ENCODE measurements around the gene RIN3. TPM values are rescaled to one million over a fixed set of nuclear protein-coding genes. Genes with fewer than 3 reads are reported as not detected.

RIN3 gene
- total and polyA plus RNA-seq, 2 of the 4 experiments (the other 2 are of a cell fraction) = 2.5 to 11.1 TPM

GRCh38 chr14:92638266-92638665 lies 124.7 kb downstream of the RIN3 start:
- TF ChIP-seq MAZ (IDR thresholded peaks at IDR 0.05; ENCODE audit: borderline replicate concordance, low read depth, low read length) = no peak
- TF ChIP-seq CHD1 (IDR thresholded peaks at IDR 0.05; ENCODE audit: low read depth, low read length) = no peak
- TF ChIP-seq MAFK (IDR thresholded peaks at IDR 0.05; ENCODE audit: low read depth, low read length) = no peak
- no peak for TF ChIP-seq FOS (IDR thresholded peaks at IDR 0.05; ENCODE audit: low read depth, low read length)
- TF ChIP-seq RAD21 (IDR thresholded peaks at IDR 0.05; ENCODE audit: low read length) = no peak
- no peak for TF ChIP-seq MXI1 (IDR thresholded peaks at IDR 0.05; ENCODE audit: borderline replicate concordance, low read depth, low read length)
- TF ChIP-seq BHLHE40 (IDR thresholded peaks at IDR 0.05; ENCODE audit: low read depth, low read length) = no peak
- no peak for TF ChIP-seq POLR2A (IDR thresholded peaks at IDR 0.05; ENCODE audit: low read depth, low read length)
- no peak for TF ChIP-seq RCOR1 (IDR thresholded peaks at IDR 0.05; ENCODE audit: insufficient replicate concordance, low read length)
- no peak for TF ChIP-seq USF2 (IDR thresholded peaks at IDR 0.05; ENCODE audit: low read depth, low read length)
- TF ChIP-seq SMC3 (IDR thresholded peaks at IDR 0.05; ENCODE audit: low read depth, low read length) = no peak
- TF ChIP-seq RFX5 (IDR thresholded peaks at IDR 0.05; ENCODE audit: low read depth, low read length) = no peak
- TF ChIP-seq, protein P1, sequence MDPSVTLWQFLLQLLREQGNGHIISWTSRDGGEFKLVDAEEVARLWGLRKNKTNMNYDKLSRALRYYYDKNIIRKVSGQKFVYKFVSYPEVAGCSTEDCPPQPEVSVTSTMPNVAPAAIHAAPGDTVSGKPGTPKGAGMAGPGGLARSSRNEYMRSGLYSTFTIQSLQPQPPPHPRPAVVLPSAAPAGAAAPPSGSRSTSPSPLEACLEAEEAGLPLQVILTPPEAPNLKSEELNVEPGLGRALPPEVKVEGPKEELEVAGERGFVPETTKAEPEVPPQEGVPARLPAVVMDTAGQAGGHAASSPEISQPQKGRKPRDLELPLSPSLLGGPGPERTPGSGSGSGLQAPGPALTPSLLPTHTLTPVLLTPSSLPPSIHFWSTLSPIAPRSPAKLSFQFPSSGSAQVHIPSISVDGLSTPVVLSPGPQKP (IDR thresholded peaks at IDR 0.05; ENCODE audit: borderline replicate concordance, low read depth, low read length) = no peak
- no peak for TF ChIP-seq CEBPB (IDR thresholded peaks at IDR 0.05; ENCODE audit: low read depth, low read length)
- TF ChIP-seq NFE2L2 (IDR thresholded peaks at IDR 0.05; ENCODE audit: low read depth, low read length) = no peak
- TF ChIP-seq CTCF (conservative IDR thresholded peaks at IDR 0.05; ENCODE audit: low read depth, low read length) = no peak
- no peak overlapping the region for H3K14ac ChIP-seq (replicated peaks; ENCODE audit: low read depth, low read length)
- BruUV-seq (replicated peaks) = no TSS peak
- peaks cover 10% of the 10 kb centered on the region; the same call in 1 of the 2 replicates for H3K36me3 ChIP-seq (ENCODE audit: control insufficient read depth, insufficient read depth, low read length)
- H3K27me3 ChIP-seq (ENCODE audit: control insufficient read depth, insufficient read depth, low read length) = no peaks in the 10 kb centered on the region
- H4K8ac ChIP-seq (ENCODE audit: low read depth in 2 of 2, low read length in 2 of 2) = no peak overlapping the region
- no peak overlapping the region for H3K4me2 ChIP-seq (ENCODE audit: low read depth, low read length)
- dilution Hi-C loops (cut with HindIII; ENCODE audit: low sequenced_read_pairs, unreplicated experiment) (no loop called here), in situ Hi-C loops (cut with MboI; ENCODE audit: low sequenced_read_pairs) (no loop called here), intact Hi-C loops (cut with micrococcal nuclease) (no loop called here)
- POLR2A ChIA-PET (ENCODE audit: unreplicated experiment) = no interaction called here
- peak overlapping the region; percentile 15; the same call in 1 of the 2 replicates for H4K5ac ChIP-seq (ENCODE audit: low read depth, low read length)
- no peak overlapping the region for H3K9ac ChIP-seq (ENCODE audit: low read depth, low read length)
- H2BK120ac ChIP-seq (ENCODE audit: low read depth, low read length) = peak overlapping the region; percentile 46; the same call in 1 of the 2 replicates
- H3K27ac ChIP-seq (ENCODE audit: insufficient read depth, low read length) = peak overlapping the region; percentile 50; the same call in 1 of the 2 replicates
- peaks cover 3% of the 10 kb centered on the region; the same call in 1 of the 2 replicates for H3K9me1 ChIP-seq (ENCODE audit: insufficient read depth, low read length)
- peak overlapping the region; percentile 23; the same call in 1 of the 2 replicates for H4K91ac ChIP-seq (ENCODE audit: insufficient read depth, low read depth, low read length)
- 95% methylated on average over 7 of the region's 9 CpGs; no CpG with 5 or more reads in 1 of the 2 experiments for WGBS, 2 experiments (ENCODE audit: extremely low coverage in 2 of 2, insufficient read length in 1 of 2)
- peaks cover 7% of the 10 kb centered on the region for H3K4me1 ChIP-seq (ENCODE audit: control insufficient read depth, insufficient read depth, low read length)
- DNase-seq (no peak), ATAC-seq (ENCODE audit: low read depth) (no peak)
- H2BK5ac ChIP-seq (ENCODE audit: low read depth, low read length, poor library complexity, severe bottlenecking) = no peak overlapping the region
- H2AFZ ChIP-seq (replicated peaks; ENCODE audit: low read length, poor library complexity) = no peak overlapping the region
- H3K4me3 ChIP-seq (ENCODE audit: insufficient read depth, low read depth, low read length) = no peak overlapping the region
- H3K23ac ChIP-seq (ENCODE audit: low read depth, low read length) = no peak overlapping the region
- H4K20me1 ChIP-seq (ENCODE audit: insufficient read depth, low read length) = peaks cover 2% of the 10 kb centered on the region; the same call in 1 of the 2 replicates
- H3K79me1 ChIP-seq (ENCODE audit: low read depth in 1 of 2, low read length in 2 of 2) = peaks cover 0 to 11% of the 10 kb centered on the region in 2 experiments; a peak in 3 of 4 replicates
- H2AK5ac ChIP-seq (ENCODE audit: low read depth, low read length) = peak overlapping the region; percentile 96; the same call in 1 of the 2 replicates
- H3K4ac ChIP-seq (ENCODE audit: low read depth, low read length) = peak overlapping the region; percentile 31; the same call in 1 of the 2 replicates
- H3K56ac ChIP-seq (ENCODE audit: extremely low read depth, insufficient read depth, low read length) = no peak overlapping the region
- H3K9me3 ChIP-seq (ENCODE audit: control insufficient read depth, insufficient read depth, low read length) = no peaks in the 10 kb centered on the region
- CTCF ChIA-PET = no interaction called here
- H2AK9ac ChIP-seq (replicated peaks; ENCODE audit: low read depth, low read length, poor library complexity) = peak overlapping the region; percentile 78
- no peak overlapping the region for H2BK15ac ChIP-seq (ENCODE audit: low read depth, low read length)
- H3K18ac ChIP-seq (ENCODE audit: low read depth, low read length) = no peak overlapping the region; the same call in 1 of the 2 replicates
- no peak overlapping the region for H2BK20ac ChIP-seq (ENCODE audit: low read depth, low read length)
